ENCODE measurements around the gene SLC2A2.

Gene SLC2A2

DNA sequence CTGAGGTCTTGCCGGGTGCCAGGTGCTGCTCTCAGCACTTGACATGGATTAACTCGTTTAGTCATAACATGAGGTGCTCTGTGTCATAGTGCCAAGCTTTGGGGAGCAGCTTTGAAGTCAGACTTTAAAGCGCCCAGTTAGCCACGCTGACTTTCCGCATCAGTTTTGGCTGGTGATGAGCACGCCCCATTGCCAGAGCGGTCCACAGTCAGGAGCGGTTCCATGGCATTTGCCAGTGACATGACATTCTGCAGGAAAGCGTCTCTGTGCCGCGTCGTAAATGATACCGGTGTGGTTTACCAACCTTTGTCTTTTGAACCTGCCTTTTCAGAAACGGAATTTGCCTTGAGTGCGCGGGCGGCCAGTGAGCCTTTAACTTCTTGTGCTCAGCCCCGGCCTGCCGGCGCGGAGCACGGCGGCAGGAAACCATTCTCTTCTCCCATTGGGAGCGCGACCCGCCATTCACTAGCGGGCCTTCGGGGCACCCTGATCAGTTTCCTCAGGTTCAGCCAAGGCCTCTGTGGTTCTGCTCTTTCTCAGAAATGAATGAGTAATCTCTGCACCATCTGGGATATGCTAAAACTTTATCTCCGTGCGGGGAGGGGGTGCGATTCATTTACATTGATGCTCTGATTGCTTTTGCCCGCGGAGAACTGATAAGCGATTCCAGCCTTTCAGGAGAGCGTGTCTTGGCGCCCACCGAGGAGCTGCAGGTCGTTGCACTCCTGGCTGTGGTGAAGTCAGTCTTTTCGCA lies 1.7 kb upstream of the SLC2A2 start:
- DNase-seq: peak; percentile 79

GRCh38 chr3:171023566-171023965 lies 3.0 kb downstream of the SLC2A2 start:
- no peak for DNase-seq

DNA sequence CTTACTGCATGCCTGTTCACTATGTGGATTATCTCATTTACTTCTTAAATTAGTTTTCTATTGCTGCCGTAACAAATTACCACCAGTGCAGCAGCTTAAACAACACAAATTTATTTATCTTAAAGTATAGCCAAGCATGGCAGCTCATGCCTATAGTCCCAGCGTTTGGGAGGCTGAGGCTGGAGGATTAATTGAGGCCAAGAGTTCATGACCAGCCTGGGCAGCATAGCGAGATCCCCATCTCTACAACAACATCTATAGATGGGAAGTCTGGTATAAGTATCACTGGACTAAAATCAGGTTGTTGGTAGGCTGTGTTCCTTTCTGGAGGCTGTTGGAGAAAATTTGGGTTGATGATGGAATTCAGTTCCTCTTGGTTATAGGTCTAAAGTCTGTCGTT lies 5.1 kb downstream of the SLC2A2 start:
- no peak for DNase-seq

- DNase-seq: peak; percentile 18
Observed at GRCh38 chr3:171018156-171018935, 8.2 kb downstream of the SLC2A2 start.

DNA sequence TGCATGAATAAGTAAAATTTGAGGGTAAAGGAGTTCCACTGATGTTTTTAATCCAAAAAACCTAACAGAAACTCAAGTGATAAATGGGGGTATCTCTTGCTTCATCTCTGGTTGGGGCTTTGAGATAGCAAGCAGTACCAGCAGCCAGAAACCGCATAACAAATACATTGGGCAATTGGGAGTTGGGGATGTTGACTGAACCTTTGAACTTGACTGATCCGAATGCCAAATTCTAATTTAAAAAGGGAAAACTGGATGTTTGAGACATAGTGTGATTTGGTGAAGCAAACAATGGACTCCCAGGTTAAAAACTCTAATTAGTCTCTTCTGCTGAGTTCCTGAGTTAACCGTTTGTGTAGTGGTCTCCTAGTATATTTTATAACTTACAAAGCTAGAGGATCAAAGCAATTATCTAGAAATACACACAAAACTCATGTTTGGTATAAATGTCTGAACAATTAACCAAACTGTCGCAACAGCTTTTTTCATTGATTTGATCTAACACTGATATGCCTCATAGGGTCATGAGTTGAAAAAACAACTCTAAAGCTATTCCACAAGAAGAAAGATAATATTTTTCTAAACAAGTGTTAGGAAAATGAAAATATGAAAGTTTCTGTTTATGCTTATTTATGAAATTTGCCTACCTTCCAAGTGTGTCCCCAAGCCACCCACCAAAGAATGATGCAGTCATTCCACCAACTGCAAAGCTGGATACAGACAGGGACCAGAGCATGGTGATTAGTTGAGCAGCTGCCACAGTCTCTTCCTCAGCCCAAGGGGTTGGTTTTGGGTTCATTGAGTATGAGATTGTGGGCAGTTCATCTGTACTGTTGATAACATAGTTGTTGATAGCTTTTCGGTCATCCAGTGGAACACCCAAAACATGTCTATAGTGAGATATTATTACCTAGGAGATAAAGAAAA lies 12.4 kb downstream of the SLC2A2 start:
- no peak for DNase-seq

DNA sequence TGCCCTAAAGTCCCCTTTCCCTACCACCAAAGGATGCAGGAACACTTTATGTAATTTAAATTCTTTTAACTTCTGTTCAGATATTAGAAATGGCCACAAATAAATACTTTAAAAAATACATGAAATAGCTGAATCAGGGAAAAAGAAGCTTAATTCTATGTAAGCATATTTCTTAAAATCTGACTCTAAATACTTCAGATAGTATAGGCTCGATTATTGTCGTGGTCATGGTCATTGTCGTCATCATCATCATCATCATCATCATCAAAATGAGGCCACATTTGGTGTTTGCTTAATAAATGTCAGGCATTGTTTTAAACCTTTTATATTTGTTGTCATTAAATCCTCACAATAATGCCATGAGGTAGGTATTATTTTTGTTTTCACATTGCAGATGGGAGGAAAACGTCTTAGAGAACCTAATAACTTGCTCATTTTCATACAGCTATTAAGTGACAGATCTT lies 14.6 kb downstream of the SLC2A2 start:
- DNase-seq: no peak

- no peak for DNase-seq
Observed at GRCh38 chr3:171011109-171011872, 15.2 kb downstream of the SLC2A2 start.

DNA sequence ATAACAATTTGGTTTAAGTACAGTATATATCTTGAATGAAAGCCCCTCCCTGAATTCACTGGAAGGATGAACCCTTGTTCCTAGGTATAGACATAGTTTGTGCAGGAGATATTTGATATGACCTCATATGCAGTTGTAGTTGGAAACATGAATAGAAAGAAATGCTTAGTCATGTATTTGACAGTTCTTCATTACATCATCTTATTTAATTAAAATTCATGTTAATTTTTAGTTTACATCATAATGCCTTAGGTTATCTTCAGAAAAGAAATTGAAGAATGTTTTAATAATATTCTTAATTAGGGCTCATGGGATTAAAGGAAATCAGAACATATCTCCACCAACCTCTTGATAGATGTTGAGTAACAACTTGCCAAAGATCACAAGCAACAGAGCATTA lies 19.2 kb downstream of the SLC2A2 start:
- DNase-seq: no peak

GRCh38 chr3:171005648-171006047 lies 20.9 kb downstream of the SLC2A2 start:
- DNase-seq: no peak

DNA sequence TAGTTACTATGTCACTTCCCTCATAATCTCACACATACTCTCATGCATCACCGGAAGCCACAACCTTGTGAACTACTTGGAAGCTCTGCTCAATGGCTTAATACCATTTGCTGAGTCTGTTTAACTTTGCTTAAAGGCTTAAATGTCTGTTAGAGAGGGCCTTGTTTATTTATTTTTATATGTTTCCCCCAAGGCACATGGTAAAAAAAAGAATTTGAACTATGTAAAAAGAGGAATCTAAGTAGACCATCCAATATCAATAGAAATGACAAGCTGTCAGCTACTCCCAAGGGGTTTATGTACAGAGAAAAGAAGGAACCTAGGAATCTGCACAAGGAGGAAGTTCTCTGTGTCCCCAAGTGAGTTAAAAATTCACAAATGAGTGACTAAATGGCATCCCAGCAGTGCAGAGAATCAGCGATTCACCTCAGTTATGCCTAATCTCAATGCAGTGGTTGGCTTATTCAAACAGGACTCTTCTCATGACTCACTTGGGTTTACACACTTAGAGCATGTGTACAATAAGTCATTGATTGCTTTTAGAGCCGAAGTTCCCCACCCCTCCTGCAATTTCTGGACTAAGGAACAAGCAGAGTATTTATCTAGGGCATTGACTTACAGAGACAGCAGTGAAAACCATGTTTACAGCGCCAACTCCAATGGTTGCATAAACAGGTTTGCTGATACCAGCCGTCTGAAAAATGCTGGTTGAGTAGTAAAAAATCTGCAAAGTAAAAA lies 24.4 kb downstream of the SLC2A2 start:
- no peak for DNase-seq

- no peak for DNase-seq
Observed at GRCh38 chr3:171001250-171001893, 25.1 kb downstream of the SLC2A2 start.

GRCh38 chr3:171000281-171000680 lies 26.2 kb downstream of the SLC2A2 start:
- no peak for DNase-seq

- no peak for DNase-seq
Observed at GRCh38 chr3:170999737-171000242, 26.7 kb downstream of the SLC2A2 start.

GRCh38 chr3:170997961-170998913 lies 28.3 kb downstream of the SLC2A2 start:
- no peak for DNase-seq

DNA sequence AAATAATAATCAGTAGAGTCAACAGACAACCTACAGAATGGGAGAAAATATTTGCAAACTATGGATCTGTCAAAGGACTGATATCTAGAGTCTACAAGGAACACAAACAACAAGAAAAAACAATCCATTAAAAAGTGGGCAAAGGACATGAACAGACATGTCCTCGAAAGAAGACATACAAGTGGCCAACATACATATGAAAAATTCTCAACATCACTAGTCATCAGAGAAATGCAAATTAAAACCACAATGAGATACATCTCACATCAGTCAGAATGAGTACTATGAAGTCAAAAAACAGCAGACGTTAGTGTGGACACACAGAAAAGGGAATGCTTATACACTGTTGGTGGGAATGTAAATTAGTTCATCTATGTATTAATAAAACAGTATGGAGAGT lies 33.7 kb downstream of the SLC2A2 start:
- no peak for DNase-seq

DNA sequence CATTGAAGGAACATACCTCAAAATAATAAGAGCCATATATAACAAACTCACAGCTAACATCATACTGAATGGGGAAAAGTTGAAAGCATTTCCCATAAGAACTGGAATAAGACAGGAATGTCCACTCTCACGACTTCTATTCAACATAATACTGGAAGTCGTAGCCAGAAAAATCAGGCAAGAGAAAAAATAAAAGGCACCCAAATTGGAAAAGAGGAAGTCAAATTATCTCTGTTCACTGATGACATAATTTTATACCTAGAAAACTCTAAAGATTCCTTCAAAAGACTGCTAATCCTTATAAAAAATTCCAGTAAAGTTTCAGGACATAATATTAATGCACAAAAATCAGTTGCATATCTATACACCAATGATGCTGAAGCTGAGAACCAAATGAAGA lies 34.9 kb downstream of the SLC2A2 start:
- DNase-seq: no peak

GRCh38 chr3:170989100-170989648 lies 37.3 kb downstream of the SLC2A2 start:
- no peak for DNase-seq

DNA sequence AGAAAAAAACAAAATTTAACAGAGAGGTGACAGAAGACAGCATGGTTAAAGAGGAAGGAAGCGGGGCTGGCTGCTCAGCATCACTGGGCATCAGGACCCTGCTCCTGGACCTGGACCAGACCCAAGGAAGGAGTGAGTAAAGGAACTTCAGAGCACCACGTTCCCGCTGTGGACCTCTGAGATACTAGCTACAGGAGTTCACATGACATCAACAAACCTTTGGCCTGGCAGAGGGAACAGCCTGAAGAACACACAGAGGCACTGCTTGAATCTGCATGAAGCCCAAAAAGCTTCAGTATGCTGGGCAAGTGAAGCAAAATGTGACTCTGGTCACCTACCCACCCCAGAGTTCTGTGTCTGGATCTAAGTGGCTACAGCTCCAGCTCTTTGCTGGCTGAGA lies 38.1 kb downstream of the SLC2A2 start:
- DNase-seq: no peak

DNA sequence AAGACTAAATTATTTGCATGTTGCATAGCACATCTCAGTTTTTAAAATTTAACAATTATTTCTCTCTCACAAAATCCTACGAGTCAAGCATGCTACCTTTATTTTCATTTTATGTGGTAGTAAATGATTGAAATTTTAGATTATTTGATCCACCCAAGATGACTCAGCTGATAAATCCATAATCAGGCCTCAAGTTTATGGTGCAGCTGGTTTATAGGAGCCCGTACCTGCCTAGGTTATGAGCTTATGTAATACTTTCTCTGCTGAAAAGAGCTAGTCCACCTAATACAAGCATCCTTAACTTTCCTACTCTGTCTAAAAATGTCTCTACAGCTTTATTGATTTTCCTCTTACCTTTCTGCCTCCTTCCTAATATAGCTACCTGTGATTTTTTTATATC lies 41.2 kb downstream of the SLC2A2 start:
- no peak for DNase-seq
